ENCODE measurements around the gene CFDP1. TPM values are rescaled to one million over a fixed set of nuclear protein-coding genes. Genes with fewer than 3 reads are reported as not detected.

CFDP1 gene
- total and polyA plus RNA-seq, 12 donors: 40.6 to 129 (median 61.4) TPM

DNA sequence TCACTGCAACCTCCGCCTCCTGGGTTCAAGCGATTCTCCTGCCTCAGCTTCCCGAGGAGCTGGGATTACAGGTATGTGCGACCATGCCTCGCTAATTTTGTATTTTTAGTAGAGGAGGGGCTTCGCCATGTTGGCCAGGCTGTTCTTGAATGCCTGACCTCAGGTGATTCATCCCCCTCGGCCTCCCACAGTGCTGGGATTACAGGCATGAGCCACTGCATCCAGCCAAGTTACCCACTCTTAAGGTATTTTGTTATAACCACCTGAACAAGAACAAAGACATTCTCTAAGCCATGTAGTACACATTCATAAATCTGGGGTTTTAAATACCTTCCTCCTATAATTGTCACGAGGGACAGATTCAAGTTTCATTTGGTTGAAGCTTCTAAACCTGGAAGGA lies 43.5 kb upstream of the CFDP1 start:
- intact Hi-C loops (cut with DNase I): loop anchor here (5.0 to 10.0 kb wide), 3 partner anchors 35 to 288 kb away; partner anchors contain the start of gene ADAT1 (in 1 of the 2)
- Histone ChIP-seq H3K36me3 (replicated peaks in 1 of 2) (no peaks in the 10 kb centered on the region), H3K27ac (no peak overlapping the region), H3K27me3 (no peaks in the 10 kb centered on the region), H3K9me3 (replicated peaks in 1 of 3) (no peaks in the 10 kb centered on the region), H3K4me3 (no peak overlapping the region), H3K4me1 (replicated peaks in 1 of 2) (peaks cover 0 to 10% of the 10 kb centered on the region in 2 donors)
- 88 to 93% (median 89%) methylated on average over 8 of the region's 8 CpGs for WGBS, 4 donors
- DNase-seq: no peak
- TF ChIP-seq, protein P1, sequence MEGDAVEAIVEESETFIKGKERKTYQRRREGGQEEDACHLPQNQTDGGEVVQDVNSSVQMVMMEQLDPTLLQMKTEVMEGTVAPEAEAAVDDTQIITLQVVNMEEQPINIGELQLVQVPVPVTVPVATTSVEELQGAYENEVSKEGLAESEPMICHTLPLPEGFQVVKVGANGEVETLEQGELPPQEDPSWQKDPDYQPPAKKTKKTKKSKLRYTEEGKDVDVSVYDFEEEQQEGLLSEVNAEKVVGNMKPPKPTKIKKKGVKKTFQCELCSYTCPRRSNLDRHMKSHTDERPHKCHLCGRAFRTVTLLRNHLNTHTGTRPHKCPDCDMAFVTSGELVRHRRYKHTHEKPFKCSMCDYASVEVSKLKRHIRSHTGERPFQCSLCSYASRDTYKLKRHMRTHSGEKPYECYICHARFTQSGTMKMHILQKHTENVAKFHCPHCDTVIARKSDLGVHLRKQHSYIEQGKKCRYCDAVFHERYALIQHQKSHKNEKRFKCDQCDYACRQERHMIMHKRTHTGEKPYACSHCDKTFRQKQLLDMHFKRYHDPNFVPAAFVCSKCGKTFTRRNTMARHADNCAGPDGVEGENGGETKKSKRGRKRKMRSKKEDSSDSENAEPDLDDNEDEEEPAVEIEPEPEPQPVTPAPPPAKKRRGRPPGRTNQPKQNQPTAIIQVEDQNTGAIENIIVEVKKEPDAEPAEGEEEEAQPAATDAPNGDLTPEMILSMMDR (IDR thresholded peaks at IDR 0.05): no peak
- no peak for TF ChIP-seq POLR2A (IDR thresholded peaks at IDR 0.05)

DNA sequence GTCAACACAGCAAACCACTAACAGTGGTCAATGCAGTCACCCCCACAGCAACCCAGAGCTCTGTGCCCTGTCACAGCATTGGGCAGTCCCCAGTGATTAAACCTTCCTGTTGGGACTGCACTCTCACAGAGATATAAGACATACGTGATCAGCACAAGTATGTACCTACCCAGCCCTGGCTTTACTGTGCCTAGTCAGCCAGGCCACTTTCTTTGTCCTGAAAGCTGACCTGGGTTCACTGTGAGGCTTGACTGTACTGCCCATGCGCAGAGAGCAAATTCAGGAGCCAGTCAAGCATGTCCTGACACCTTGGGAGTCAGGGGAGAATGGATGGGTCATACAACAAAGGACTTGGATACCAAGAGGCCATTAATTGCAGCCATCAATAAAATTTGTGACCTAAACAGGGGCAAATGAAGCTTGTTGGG lies 42.1 kb upstream of the CFDP1 start:
- no peak for DNase-seq
- no peak overlapping the region for H3K4me3 ChIP-seq
- no peak for TF ChIP-seq POLR2A (IDR thresholded peaks at IDR 0.05)
- TF ChIP-seq, protein P1 (IDR thresholded peaks at IDR 0.05): no peak
- no peak overlapping the region for H3K27ac ChIP-seq
- no peaks in the 10 kb centered on the region for H3K36me3 ChIP-seq (replicated peaks in 1 of 2)
- H3K4me1 ChIP-seq (replicated peaks in 1 of 2): peaks cover 0 to 10% of the 10 kb centered on the region in 2 donors
- H3K27me3 ChIP-seq: no peaks in the 10 kb centered on the region
- intact Hi-C loops (cut with DNase I): loop anchor here (5.0 to 10.0 kb wide), 3 partner anchors 37 to 289 kb away; partner anchors contain the start of gene ADAT1 (in 1 of the 2)
- 80 to 100% (median 95%) methylated on average over 1 to 2 of the region's 2 CpGs for WGBS, 4 donors
- no peaks in the 10 kb centered on the region for H3K9me3 ChIP-seq (replicated peaks in 1 of 3)

DNA sequence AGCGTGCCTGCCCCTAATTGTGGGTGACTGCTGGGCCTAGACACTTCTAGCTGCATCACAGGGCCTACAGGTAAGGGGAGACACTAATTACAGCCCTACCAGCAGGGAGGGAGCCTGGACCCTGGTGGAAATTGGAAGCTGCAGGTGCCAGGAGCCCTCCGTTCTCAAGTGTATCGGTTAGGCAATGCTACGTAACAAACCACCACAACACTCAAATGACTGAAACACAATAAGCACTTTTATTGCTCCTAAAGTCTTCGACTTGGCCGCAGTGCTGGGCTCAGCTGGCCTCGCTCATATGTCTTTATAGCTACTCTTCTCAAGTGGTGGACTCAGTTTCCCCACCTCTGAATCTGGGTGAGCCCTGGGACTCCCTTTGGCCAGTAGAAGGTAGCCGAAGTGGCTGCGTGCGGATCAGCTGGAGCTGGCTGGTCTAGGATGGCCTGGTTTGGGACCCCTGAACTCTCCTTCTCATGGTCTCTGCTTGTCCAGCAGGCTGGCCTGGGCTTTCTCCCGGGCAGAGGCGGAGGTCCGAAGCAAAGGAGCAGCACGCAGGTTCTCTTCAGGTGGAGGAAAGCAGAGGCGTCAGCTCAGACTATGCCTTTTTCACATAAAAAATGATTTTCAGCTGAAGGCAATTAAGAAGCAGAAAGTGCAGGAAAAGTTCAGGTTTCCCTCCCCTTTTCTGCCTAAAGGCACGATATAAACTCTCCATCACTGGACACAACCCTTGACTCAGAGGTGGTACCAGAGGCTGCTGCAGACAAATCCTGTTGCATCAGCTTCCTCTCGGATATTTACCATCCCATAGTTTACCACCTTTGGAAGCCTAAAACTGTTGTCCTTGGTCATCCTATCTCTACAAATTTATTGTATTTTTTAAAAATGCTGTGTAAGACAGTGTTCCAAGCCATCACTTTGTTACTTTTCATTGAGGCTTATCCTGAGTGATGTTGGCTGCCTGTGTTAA lies 39.9 kb upstream of the CFDP1 start:
- H3K4me1 ChIP-seq (replicated peaks in 1 of 2): peaks cover 0 to 7% of the 10 kb centered on the region in 2 donors
- no peaks in the 10 kb centered on the region for H3K27me3 ChIP-seq
- H3K9me3 ChIP-seq (replicated peaks in 1 of 3): no peaks in the 10 kb centered on the region
- H3K27ac ChIP-seq: no peak overlapping the region
- 91 to 96% (median 96%) methylated on average over 15 to 17 of the region's 17 CpGs for WGBS, 4 donors
- H3K36me3 ChIP-seq (replicated peaks in 1 of 2): no peaks in the 10 kb centered on the region
- intact Hi-C loops (cut with DNase I): loop anchor here (5.0 to 10.0 kb wide), 3 partner anchors 44 to 292 kb away; partner anchors contain the start of gene ADAT1 (in 1 of the 2)
- DNase-seq: no peak
- H3K4me3 ChIP-seq: no peak overlapping the region
- TF ChIP-seq POLR2A (IDR thresholded peaks at IDR 0.05): no peak
- TF ChIP-seq, protein P1 (IDR thresholded peaks at IDR 0.05): no peak

Data from adrenal gland (tissue), 12 donors.